Measurements from ENCODE around the gene CRHR1. TPM values are rescaled to one million over a fixed set of nuclear protein-coding genes. Genes with fewer than 3 reads are reported as not detected.

The CRHR1 gene
- total RNA-seq, 3 donors from 2014 or later = 1.6 to 2.8 TPM; not detected in 1

DNA sequence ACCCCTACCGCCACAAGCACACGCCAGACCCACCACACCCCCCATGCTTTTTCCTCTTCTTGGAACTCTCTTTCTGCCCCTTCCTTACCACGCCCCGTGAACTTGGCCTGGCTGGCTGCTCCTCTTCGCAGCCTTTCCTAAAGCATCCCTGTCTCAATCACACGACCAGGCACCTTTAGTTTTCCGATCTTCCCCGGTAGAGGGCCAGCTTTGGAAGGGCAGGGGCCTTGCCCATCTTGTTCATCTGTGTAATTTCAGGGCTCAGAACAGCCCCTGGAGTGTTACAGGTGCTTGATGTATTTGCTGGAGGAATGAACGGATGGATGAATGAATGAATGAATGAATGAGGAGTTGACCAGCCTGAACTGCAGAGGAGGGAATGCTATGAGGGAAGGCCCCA is 64.3 kb downstream of the CRHR1 start:
- Histone ChIP-seq H3K27me3 (no peaks in the 10 kb centered on the region), H3K4me3 (no peak overlapping the region), H3K27ac (no peak overlapping the region), H3K4me1 (no peaks in the 10 kb centered on the region), H3K36me3 (no peaks in the 10 kb centered on the region), H3K9me3 (no peaks in the 10 kb centered on the region)
- TF ChIP-seq, protein P1, sequence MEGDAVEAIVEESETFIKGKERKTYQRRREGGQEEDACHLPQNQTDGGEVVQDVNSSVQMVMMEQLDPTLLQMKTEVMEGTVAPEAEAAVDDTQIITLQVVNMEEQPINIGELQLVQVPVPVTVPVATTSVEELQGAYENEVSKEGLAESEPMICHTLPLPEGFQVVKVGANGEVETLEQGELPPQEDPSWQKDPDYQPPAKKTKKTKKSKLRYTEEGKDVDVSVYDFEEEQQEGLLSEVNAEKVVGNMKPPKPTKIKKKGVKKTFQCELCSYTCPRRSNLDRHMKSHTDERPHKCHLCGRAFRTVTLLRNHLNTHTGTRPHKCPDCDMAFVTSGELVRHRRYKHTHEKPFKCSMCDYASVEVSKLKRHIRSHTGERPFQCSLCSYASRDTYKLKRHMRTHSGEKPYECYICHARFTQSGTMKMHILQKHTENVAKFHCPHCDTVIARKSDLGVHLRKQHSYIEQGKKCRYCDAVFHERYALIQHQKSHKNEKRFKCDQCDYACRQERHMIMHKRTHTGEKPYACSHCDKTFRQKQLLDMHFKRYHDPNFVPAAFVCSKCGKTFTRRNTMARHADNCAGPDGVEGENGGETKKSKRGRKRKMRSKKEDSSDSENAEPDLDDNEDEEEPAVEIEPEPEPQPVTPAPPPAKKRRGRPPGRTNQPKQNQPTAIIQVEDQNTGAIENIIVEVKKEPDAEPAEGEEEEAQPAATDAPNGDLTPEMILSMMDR (IDR thresholded peaks at IDR 0.05) = no peak
- TF ChIP-seq POLR2AphosphoS5 (IDR thresholded peaks at IDR 0.05) = no peak
- no peak for TF ChIP-seq POLR2A (IDR thresholded peaks at IDR 0.05)
- intact Hi-C loops (cut with DNase I; ENCODE audit: low total_unique reads) = no loop called here
- DNase-seq (ENCODE audit: low spot score in 2 of 2) = no peak

- Histone ChIP-seq H3K4me3 (no peak overlapping the region), H3K36me3 (no peaks in the 10 kb centered on the region), H3K9me3 (no peaks in the 10 kb centered on the region), H3K27me3 (no peaks in the 10 kb centered on the region), H3K27ac (no peak overlapping the region), H3K4me1 (no peaks in the 10 kb centered on the region)
- TF ChIP-seq POLR2AphosphoS5 (IDR thresholded peaks at IDR 0.05) (no peak), POLR2A (IDR thresholded peaks at IDR 0.05) (no peak)
- TF ChIP-seq, protein P1 (IDR thresholded peaks at IDR 0.05) = no peak
- intact Hi-C loops (cut with DNase I; ENCODE audit: low total_unique reads) = no loop called here
- no peak for DNase-seq (ENCODE audit: low spot score in 2 of 2)
These were observed 64.9 kb downstream of the CRHR1 start for GRCh38 chr17:45848868-45849535.

- no peak for DNase-seq (ENCODE audit: low spot score in 2 of 2)
- H3K36me3 ChIP-seq = no peaks in the 10 kb centered on the region
- no peaks in the 10 kb centered on the region for H3K4me1 ChIP-seq
- no peak overlapping the region for H3K27ac ChIP-seq
- no peak for TF ChIP-seq POLR2A (IDR thresholded peaks at IDR 0.05)
- no peak for TF ChIP-seq POLR2AphosphoS5 (IDR thresholded peaks at IDR 0.05)
- TF ChIP-seq, protein P1 (IDR thresholded peaks at IDR 0.05) = no peak
- intact Hi-C loops (cut with DNase I; ENCODE audit: low total_unique reads) = no loop called here
- H3K4me3 ChIP-seq = no peak overlapping the region
- H3K27me3 ChIP-seq = no peaks in the 10 kb centered on the region
- no peaks in the 10 kb centered on the region for H3K9me3 ChIP-seq
These were observed 65.4 kb downstream of the CRHR1 start for GRCh38 chr17:45849536-45849990.

- Histone ChIP-seq H3K4me3 (no peak overlapping the region), H3K4me1 (no peaks in the 10 kb centered on the region), H3K27ac (no peak overlapping the region), H3K9me3 (no peaks in the 10 kb centered on the region), H3K36me3 (no peaks in the 10 kb centered on the region), H3K27me3 (no peaks in the 10 kb centered on the region)
- TF ChIP-seq POLR2A (IDR thresholded peaks at IDR 0.05) (no peak), POLR2AphosphoS5 (IDR thresholded peaks at IDR 0.05) (no peak)
- TF ChIP-seq, protein P1 (IDR thresholded peaks at IDR 0.05) = no peak
- no peak for DNase-seq (ENCODE audit: low spot score in 2 of 2)
- intact Hi-C loops (cut with DNase I; ENCODE audit: low total_unique reads) = loop anchor here (10.0 kb wide), 1 partner anchor 95 kb away; no protein-coding TSS in a partner anchor
These were observed 65.9 kb downstream of the CRHR1 start for GRCh38 chr17:45850011-45850410.

DNA sequence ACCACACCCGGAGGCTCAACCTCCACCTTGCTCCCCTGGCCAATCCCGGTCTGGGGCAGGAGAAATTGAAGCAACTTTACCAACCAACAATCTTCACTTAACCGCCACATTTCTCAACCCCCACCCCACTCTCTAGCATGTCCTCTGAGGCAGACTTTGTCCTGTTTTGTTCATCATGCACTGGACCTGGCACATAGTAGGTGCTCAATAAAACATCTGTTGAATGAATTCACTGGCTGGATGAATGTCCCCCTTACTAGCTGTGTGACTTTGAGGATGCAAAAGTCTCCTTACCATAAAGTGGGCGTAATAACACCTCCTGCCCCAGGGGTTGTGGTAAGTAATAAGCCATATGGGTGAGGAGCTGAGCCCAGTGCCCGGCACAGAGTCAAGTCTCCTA is 66.3 kb downstream of the CRHR1 start:
- Histone ChIP-seq H3K27me3 (no peaks in the 10 kb centered on the region), H3K4me1 (no peaks in the 10 kb centered on the region), H3K4me3 (no peak overlapping the region), H3K36me3 (no peaks in the 10 kb centered on the region), H3K9me3 (no peaks in the 10 kb centered on the region), H3K27ac (no peak overlapping the region)
- intact Hi-C loops (cut with DNase I; ENCODE audit: low total_unique reads) = loop anchor here (10.0 kb wide), 1 partner anchor 96 kb away; no protein-coding TSS in a partner anchor
- TF ChIP-seq, protein P1 (IDR thresholded peaks at IDR 0.05) = no peak
- no peak for TF ChIP-seq POLR2AphosphoS5 (IDR thresholded peaks at IDR 0.05)
- no peak for TF ChIP-seq POLR2A (IDR thresholded peaks at IDR 0.05)
- no peak for DNase-seq (ENCODE audit: low spot score in 2 of 2)
